GM18858 (cell line): ENCODE measurements around the gene GJA4.
"Not testable (repeated sequence)": the region's sequence is repeated elsewhere in the genome, so short reads cannot be mapped to it uniquely, and the experiment has no call there.

Experiments used
- ATAC-seq: cut with Tn5 transposase; IDR thresholded peaks from one replicate; pipeline ENCODE4 v1.9.1; 2021; ENCODE audit not compliant: unreplicated experiment

The GJA4 gene

DNA sequence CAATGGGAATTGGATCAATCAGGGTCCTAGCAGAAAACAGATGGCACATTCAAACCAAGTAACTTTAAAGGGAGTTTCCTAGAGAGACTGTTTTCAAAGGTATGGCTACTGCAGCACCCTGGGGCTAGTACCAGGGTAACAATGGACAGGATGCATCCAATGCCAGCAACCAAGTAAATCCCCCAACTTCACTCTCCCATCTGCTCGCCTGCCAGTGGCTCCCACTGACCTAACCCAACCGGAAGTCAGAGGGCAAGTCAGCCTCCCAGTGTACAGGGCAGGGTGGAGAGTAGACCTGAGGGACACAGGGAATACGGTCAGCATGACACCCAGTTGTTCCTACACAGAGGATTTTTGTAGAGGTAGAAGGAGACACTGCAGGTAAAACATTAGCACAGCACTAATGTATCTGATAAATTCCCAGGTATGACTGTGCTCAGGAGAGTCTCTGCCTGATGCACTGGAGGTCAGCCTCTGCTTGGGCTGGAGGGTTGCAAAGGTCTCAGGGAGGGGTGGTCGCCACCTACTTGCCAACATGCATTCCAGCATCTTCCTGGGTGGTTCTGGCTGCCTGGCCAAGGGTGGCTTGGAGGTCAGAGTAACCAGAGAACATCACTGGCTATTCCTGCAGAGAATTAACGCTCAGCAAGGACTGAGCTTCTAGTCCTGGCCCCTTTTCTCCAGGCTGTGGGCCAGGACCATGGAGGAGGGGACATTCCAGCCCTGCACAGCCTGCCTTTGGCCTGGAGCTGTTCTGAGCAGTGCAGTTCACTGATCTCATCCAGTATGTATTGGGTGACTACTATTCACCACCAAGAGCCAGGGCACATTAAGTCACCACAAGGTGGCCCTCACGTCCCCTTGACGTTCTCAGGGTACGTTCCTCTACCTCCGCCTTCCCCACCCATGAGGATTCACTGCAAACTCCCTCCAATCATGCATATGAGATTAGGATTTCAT, 5.1 kb upstream of the GJA4 start:
- ATAC-seq = no peak

DNA sequence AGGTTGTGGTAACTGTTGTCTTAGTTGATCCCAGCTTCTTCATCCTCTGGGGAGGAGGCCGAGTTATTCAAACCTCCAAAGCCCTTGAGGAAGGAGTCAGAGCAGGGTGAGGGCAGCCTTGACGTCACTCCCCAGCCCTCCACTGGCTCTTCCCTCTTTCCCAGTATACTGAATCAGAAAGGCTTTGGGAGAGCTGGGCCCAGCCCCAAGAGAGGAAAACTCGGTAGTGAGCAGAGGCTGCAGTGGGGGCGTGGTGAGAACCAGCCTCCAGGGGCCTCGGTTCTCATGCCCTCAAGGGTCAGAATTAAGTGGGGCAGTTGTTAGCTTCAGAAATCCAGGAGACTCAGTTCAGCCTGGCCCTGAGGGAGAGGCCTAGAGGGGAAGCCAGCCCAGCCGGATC, 1.8 kb upstream of the GJA4 start:
- no peak for ATAC-seq

DNA sequence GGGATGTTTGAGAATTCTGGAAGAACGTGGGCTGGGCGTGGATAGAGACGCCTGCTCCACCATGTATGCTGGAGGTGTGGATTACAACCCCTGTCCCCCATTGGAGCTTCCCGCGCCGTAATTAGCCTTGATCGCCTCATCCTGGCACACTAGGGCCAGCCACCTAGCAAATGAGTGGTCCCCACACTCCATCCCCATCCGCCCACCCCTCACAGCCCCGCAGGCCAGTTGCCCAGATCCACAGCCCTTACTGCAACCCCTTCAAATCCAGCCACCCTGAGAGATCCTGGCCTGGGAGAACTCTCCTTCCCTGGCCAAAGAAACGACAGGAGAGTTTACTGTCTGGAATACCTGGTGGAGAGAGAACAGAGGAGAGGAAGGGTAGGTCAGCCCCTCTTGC, 375 bp upstream of the GJA4 start:
- no peak for ATAC-seq

DNA sequence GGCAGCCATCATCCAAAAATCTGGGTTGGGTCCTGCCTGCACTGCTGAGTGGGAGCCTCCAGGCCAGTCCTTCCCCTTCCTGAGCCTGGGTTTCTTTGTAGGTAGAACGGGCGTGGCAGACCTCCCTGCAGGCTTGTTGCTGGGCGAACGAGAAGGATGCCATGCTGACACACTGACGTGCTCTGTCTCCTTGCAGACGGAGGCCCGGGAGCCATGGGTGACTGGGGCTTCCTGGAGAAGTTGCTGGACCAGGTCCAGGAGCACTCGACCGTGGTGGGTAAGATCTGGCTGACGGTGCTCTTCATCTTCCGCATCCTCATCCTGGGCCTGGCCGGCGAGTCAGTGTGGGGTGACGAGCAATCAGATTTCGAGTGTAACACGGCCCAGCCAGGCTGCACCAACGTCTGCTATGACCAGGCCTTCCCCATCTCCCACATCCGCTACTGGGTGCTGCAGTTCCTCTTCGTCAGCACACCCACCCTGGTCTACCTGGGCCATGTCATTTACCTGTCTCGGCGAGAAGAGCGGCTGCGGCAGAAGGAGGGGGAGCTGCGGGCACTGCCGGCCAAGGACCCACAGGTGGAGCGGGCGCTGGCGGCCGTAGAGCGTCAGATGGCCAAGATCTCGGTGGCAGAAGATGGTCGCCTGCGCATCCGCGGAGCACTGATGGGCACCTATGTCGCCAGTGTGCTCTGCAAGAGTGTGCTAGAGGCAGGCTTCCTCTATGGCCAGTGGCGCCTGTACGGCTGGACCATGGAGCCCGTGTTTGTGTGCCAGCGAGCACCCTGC, 1.4 kb downstream of the GJA4 start:
- ATAC-seq = no peak

DNA sequence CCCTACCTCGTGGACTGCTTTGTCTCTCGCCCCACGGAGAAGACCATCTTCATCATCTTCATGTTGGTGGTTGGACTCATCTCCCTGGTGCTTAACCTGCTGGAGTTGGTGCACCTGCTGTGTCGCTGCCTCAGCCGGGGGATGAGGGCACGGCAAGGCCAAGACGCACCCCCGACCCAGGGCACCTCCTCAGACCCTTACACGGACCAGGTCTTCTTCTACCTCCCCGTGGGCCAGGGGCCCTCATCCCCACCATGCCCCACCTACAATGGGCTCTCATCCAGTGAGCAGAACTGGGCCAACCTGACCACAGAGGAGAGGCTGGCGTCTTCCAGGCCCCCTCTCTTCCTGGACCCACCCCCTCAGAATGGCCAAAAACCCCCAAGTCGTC, 2.0 kb downstream of the GJA4 start:
- ATAC-seq = no peak

DNA sequence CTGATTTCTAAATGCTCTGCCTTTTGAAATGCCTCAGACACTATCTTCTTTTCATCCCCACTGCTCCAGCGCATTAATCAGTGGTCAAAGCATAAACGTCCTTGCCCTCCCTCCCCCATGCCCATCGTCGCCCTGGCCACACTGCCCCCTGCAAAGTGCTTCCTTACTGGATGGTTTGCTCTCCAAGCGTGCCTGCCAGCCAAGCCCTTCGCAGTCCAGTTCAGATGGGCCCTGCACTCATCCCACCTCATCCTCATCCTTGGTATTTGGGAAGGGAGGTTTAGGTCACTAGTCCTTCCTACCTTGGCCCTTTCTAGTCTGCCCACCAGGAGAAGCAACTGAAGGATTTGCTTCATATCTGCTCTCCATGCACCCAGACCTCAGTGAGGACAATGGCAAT, 3.1 kb downstream of the GJA4 start:
- no peak for ATAC-seq

DNA sequence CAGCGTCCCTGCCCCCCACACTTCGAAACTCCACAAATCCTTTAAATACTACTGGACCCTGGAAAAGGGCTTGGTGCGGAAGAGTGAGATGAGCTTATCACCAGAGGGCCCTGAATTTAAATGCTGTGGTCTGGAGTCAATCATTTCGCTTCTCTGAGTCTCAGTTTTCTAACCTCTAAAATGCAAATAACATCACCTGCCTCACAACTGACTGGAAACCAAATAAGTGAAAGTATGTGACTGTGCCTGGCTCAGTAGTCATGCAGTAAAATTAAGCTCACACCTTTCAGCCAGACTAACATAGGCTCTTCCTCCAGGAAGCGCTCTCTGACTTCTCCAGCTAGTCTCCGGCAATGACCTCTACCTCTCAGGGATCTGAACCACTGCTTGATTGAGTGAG, 4.2 kb downstream of the GJA4 start:
- no peak for ATAC-seq

DNA sequence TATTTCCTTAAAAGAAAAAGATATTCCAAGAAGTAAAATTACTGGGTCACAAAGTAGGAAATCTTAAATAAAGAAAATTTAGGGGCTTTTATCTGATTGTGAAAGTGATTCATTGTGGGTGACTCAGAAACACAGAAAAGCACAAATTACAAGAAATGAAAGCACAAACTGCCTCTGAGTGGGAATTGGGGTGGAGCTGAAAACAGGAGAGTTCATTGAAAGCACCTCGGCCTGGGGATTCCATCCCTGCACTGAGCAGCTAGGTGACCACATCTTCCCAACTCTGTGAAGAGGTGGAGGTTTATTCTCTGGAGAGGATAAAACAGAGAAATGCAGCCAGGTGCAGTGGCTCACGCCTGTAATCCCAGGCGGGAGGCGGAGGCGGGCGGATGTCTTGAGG, 7.4 kb downstream of the GJA4 start:
- no peak for ATAC-seq

DNA sequence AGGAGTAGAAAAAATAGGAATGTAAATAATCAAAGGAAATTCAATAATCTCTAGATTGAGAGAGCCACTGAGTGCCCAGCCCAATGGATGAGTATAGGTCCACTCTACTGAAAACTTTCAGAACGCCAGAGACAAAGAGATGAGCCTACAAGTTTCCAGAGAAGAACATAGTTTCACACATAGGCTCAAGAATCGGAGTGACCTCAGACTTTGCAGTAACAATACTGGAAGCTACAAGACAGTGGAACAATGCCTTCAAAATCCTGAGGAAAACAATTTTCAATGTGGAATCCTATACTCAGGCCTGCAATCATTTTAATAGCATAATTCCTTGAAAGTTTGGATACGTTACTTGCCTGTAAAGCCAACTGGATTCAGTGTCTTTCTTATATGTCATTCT, 11.0 kb downstream of the GJA4 start:
- ATAC-seq = no peak

DNA sequence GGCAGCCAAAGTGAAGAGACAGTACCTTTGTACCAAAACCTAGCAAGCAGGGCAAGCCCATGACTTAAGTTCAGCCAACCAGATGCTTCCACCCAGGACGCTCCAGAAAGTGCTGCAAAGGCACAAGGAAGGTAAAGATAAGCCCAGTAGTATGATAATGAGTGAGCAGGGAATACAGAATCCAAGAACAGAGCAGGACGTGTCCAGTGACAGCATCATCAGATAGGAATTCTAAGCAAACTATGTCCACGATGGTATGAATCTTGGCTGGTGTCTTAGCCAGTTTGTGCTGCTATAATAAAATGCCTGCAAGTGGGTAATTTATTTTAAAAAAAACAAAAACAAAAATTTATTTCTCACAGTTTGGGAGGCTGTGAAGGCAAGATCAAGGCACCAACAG, 13.6 kb downstream of the GJA4 start:
- ATAC-seq = no peak

DNA sequence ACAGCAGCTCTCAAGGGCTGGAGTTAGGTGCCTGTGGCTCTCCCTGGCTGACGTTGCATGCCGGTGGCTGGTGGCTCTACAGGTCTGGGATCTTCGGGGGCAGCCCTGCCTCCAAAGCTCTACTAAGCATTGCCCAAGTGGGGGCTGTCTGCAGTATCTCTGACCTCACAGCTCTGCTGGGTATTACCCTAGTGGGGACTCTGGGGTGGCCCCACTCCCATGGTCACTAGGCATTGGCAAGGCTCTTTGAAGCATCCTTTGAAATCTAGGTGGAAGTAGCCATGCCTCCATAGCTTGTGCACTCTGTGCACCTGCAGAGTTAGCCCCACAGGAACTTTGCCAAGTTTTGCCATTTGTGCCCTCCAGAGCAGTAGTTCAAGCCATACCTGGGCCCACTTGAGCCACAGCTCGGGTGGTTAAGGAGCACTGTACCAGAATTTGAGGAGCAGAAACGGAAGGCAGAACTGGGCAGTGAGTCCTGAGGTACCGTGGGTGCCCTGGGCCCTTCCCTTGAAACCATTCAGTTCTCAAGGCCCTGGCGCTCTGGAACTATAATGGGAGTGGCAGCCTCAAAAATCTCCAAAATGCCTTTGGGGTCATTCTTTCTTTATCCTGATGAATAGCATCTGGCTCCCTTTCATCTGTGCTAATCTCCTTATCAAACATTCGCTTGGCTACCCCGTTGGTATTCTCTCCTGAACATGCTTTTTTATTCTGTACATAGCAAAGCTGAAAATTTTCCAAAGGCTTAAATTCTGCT, 15.4 kb downstream of the GJA4 start:
- no peak for ATAC-seq

DNA sequence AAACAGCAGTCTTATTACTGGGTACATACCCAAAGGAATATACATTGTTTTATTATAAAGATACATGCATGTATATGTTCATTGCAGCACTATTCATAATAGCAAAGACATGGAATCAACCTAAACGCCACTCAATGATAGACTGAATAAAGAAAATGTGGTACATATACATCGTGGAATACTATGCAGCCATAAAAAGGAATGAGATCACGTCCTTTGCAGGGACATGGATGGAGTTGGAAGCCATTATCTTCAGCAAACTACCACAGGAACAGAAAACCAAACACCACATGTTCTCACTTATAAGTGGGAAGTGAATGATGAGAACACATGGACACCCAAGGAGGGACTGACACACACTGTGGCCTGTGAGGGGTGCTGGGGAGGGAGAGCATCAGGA, 18.0 kb downstream of the GJA4 start:
- not testable (repeated sequence) for ATAC-seq

DNA sequence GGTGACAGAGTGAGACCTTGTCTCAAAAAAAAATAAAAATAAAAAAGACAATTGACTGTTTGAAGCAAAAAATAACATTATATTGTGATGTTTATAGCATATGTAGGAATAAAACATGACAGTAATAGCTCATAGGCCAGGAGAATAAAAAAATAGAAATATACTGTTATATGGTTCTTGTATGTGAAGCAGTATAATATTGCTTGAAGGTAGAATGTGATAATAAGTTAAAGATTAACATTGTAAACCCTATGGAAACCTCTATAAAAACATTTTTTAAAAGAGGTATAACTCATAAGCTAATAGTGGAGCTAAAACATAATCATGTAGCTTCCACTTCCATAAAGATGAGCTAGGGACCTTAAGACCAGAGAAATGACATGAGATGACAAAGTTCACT, 23.5 kb downstream of the GJA4 start:
- no peak for ATAC-seq

DNA sequence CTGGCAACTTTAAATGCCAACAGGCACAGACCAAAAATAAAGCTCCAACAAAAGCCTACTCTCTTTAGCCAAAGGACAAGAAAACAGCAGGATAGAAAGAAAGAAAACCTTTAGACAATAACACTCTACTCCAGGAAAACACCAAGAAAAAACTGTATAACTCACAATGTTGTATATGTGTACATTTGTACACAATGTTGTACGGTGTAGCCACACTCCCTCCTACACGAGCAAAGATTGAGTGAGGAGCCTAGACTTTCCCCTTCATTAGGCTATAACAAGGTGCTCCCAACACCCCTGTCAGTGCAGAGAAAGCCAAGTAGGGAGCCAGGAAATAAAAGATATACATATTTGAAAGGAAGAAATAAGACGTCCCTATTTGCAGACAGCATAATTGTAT, 24.0 kb downstream of the GJA4 start:
- no peak for ATAC-seq

DNA sequence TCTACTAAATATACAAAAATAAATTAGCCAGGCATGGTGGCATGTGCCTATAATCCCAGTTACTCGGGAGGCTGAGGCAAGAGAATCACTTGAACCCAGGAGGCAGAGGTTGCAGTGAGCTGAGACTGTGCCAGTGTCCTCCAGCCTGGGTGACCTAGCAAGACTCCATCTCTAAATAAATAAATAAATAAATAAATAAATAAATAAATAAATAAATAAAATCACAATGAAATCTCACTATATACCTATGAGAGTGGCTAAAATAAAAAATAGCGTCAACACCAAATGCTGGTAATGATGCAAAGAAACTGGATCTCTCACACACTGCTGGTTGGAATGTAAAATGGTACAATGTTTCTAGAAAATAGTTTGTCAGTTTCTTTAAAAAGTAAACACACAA, 26.1 kb downstream of the GJA4 start:
- ATAC-seq = not testable (repeated sequence)

DNA sequence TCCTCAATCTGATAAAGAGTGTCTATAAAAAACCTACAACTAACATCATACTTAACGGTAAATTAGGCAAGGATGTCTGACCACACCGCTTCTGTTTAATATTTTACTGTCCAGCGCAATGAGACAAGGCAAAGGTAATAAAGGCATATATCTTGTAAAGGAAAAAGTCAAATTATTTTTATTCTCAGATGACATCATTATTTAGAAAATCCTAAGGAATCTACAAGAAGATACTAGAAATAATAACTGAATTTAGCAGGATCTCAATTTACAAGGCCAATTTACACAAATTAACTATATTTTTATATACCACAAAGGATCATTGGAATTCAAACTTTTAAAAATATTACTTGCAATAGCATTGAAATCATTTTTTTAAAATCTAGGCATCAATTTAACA, 29.4 kb downstream of the GJA4 start:
- ATAC-seq = no peak

DNA sequence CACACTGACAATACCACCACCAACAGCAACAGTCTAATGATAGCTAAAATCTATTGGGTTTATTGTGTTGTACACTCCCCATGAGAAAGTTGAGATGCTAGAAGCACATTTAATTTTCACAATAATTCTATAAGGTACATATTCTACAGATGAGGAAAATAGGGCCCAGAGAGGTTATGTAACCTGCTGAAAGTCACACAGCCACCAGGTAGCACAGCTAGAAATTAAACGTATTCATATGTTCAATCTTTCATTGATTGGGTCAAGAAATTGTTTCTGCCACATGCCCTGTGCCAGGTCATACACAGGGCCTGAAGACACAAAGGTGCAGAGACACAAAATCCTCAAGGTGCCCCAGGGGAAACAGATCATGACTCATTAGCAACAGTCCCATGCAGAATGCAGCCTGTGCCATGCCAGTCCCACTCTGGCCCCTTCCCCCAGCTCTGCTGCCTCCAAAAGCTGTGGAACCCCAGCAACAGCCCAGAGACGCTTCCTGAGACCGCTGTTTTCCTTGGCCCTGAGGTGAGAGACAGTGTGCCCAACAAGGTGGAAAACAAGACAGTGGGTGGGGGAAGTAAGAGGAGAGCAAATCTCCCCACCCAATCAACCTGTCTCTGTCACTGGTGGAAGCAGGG, 32.1 kb downstream of the GJA4 start:
- no peak for ATAC-seq

DNA sequence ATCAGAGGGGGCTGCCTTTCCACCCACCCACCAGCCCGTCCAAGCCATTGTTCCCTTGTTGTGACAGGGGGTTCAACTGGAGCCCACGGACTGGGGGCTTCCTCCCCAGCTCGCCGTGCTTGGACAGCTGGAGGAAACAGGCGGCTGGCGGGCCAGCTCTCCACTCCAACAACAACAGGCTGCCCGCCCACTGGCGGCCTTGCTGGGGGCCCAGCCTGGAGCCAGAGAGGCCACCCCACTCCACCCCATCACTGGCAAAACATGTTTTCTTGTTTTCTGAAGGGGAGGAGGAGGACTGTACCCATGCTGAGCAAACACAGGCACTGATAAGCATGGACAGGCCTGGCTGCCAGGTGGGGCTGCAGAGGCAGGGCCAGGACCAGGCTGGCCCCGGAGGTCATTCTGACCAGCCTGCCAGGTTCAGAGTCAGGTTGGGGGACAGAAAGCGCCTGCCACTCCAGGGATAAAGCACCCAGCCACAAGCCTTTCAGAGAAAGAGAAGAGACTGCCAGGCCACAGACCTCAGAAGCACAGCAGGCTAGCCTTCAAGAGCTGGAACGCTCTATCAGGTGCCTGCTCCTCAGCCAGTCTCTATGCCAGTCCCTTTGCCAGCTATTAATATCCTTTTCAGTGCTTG, 32.8 kb downstream of the GJA4 start:
- no peak for ATAC-seq

DNA sequence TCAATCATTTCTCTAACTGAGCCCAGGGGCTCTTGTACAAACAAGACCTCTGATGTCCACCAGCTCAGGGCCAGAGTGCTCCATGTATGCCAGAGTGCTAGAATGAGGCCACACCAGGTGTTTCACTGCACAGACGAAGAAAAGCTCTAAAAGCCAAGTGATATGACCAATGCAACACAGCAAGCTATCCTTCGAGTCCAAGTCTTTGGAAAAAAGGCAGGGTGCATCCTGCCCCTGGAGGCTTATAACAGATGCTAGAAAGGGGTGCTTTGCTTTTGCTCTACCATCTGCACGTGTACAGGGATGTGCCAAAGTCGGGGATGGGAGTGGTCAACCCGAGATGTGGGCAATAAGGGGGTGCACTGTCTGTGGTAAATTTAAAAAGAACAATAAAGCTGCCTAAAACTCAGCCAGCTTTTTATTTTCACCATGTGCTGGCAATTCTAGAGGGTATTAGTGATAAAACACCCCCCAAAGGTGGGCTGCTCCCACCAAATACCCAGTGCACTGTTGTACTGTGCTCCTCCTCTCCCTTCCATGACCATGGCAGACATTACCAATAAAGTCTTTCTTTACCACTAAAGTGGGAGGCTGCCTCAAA, 34.6 kb downstream of the GJA4 start:
- ATAC-seq = no peak

DNA sequence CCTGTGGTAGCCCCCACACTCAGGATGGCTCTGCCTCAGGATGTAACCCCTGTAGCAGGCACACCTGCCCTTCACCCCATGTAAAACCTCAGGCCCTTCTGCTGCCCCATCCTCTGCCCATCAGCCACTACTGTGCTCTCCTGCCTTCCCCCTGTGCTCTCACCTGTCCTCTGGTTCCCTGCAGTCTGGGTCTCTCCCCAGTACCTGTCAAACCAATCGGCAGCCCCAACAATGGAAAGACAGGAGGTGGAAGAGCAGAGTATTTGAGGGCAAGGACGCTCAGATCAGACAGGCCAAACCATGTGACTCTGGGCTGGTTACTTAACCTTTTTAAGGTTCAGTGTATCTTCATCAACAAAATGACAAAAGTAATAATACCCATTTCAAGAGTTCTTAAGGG, 35.8 kb downstream of the GJA4 start:
- no peak for ATAC-seq
